Astrocyte of the cerebellum (primary cell): Measurements from ENCODE around the gene TNS4.

Experiments
- DNase-seq: peaks from one replicate; pipeline ENCODE4 v3.0.0-alpha.2; 2011; ENCODE audit warnings: low read depth
- H3K4me3 ChIP-seq: 2 replicates; pipeline ENCODE4 v1.5.1; 2011; ENCODE audit warnings: mild to moderate bottlenecking, low read depth, low read length, moderate library complexity
- in situ Hi-C: cut with HindIII; loops from 2 replicates; pipeline ENCODE4 v1.10.0; 2017; ENCODE audit warnings: low sequenced_read_pairs
- TF ChIP-seq, protein P1 (sequence below): IDR thresholded peaks from 2 replicates; pipeline ENCODE4 v1.5.1; 2012; ENCODE audit warnings: low read length, low read depth, moderate library complexity, mild to moderate bottlenecking; ENCODE audit errors: missing control alignments

The TNS4 gene

DNA sequence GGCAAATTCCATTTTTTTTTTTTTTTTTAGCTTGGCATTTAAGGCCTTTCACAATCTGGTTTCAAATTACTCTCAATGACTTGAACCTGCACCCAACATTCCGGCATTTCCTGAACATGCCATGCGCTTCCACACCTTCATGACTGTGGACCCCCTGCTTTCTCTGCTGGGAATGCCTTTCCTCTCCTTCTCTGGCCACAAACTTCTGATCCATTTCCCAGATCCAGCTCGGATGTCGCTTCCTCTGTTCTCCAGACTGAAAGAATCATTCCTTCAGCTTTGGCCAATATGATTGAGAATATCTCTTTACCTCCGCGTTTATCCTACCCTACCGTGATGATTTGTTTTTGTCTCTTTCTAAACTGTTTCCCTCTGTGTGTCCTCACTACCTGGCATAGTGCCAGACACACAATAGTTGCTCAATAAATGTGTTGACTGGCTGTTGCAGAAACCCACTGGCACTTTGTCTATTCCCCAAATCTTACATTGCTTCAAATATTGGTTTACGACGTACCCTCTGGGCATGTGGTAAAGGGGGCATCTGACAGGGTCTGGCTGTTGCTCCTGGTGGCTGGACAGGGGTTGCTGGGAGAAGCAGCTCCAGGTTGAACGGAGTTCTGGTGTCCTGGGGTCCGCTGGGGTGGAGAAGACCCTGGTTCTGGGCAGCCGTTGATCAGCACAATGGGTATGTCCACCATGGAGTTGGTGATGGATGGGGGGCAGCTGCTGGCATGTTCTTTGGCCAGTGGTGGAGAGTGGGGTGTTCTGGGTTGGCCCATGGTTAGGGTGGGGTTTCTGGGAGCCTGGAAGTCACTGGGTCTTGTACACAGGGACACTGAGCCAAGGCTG lies 14.7 kb downstream of the TNS4 start:
- DNase-seq: peak; percentile 75
- in situ Hi-C loops: no loop called here
- no peak overlapping the region for H3K4me3 ChIP-seq
- TF ChIP-seq, protein P1, sequence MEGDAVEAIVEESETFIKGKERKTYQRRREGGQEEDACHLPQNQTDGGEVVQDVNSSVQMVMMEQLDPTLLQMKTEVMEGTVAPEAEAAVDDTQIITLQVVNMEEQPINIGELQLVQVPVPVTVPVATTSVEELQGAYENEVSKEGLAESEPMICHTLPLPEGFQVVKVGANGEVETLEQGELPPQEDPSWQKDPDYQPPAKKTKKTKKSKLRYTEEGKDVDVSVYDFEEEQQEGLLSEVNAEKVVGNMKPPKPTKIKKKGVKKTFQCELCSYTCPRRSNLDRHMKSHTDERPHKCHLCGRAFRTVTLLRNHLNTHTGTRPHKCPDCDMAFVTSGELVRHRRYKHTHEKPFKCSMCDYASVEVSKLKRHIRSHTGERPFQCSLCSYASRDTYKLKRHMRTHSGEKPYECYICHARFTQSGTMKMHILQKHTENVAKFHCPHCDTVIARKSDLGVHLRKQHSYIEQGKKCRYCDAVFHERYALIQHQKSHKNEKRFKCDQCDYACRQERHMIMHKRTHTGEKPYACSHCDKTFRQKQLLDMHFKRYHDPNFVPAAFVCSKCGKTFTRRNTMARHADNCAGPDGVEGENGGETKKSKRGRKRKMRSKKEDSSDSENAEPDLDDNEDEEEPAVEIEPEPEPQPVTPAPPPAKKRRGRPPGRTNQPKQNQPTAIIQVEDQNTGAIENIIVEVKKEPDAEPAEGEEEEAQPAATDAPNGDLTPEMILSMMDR: no peak

DNA sequence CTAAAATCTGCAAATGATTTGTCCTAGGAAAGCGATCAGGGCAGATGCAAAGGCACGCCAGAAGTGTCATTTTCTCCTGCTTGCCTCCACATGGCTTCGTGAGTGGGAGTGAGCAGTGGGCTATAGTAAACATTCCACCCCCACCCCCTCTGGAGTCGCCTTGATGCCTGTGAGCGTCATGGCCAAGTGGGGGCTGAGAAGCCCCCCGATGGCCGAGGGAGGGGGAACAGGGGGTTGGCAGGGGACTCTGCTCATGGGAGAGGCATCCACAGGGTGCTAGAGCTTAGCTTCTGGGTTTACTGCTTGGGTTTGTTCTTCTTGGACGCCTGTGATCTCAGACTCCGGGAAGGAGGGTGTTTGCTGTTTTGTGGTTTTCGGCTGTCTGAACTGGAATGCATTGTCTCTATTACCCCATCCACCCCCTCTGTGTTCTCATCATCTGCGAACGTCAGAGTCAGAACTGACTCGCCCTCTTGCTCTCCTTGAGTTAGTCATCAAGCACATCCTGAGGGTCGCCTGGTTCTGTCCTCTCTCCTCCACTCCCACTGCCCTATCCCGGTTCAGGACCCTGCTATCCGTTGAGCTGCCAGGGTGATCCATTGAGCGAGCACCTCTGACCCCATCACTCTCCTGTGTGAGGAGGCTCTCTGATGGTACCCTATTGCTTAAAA lies 15.4 kb downstream of the TNS4 start:
- TF ChIP-seq, protein P1: no peak
- H3K4me3 ChIP-seq: no peak overlapping the region
- in situ Hi-C loops: no loop called here
- peak; percentile 97 for DNase-seq

DNA sequence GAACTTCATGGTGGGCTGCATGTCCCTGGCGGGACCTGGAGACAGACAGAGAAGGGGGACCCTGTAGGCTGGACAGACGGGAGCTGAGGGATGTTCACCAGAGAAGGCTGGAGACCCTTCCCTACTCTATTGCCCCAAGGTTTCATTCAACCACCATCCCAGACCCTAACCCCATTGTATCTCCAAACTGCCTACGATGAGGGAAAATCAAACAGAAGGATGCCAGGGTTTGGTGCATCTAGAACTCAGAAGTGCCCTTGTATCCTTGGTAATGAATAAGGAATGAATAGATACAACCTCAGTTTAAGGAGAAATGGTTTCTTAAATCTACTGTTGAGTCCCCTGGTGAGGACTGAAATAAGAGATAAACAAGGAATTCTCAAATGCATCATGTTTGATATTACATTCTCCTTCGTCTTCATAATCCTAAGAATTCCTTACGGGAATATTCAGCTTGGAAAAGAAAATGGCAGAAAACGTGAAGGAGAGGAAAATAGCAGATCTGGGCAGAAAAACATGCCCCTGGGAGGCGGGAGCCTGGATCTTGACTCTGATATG lies 16.4 kb downstream of the TNS4 start:
- no peak for DNase-seq
- in situ Hi-C loops: no loop called here
- TF ChIP-seq, protein P1: no peak
- H3K4me3 ChIP-seq: no peak overlapping the region

DNA sequence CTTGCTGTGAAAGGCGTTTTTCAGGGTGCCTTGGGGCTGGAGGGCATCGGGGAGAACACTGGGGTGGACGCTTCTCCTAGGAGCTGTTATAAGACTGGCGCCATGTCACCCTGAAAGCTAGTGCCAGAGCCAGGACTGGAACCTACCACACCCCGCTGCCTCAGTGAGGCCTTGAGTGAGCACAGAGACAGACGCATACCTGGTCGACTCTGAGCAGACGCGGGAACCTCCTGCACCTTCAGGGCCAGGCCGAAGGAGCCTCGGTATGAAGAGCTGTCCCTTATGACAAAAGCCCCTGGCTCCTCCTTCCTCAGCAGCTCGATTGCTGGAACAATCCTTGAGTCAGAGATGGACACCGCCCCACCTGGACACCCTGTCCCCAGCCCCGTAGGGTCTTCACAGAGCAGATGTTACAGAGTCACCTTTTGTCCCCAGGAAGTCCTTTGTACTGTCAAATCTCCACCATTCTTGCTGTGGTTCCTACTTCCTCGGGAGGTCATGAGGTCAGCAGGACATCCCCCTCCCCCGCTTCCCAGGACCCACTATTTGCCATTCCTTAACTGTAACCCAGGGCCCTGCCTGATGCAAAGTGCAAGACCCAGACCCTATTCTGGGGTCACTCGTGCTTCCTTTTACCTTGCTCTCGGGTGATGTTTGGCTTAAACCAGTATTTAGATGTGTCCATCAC lies 17.0 kb downstream of the TNS4 start:
- in situ Hi-C loops: no loop called here
- H3K4me3 ChIP-seq: no peak overlapping the region
- TF ChIP-seq, protein P1: no peak
- DNase-seq: no peak

DNA sequence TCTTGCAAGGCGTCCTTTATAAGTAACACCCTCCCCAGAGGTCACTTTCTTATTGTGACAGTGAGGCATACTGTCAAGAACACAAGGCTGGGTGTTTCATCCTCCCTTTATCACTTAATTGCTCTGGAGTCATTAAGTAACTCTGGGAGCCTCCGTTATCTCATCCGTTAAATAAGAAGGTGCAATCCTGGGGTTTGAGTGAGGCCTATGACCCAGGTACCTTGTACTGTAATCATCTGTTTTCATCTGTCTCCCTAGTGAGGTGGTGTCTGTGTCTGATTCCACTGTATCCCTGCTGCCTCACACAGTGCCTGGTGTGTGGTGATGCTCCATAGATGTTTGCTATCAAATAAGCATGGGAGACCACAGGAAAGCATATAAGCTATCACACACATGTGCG lies 17.7 kb downstream of the TNS4 start:
- no peak for DNase-seq
- in situ Hi-C loops: no loop called here
- TF ChIP-seq, protein P1: no peak
- no peak overlapping the region for H3K4me3 ChIP-seq

DNA sequence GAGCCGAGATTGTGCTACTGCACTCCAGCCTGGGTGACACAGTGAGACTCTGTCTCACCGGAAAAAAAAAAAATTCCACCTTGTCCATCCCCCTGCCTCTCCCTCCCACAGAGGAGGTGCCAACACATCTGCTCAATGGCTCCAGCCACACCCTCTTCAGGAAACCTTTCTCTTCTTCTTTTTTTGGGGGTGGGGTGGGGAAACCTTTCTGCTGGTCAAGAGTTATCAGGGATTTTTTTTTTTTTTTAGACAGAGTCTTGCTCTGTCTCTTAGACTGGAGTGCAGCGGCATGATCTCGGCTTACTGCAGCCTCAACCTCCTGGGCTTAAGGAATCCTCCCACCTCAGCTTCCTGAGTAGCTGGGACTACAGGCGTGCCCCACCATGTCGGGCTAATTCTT lies 18.7 kb downstream of the TNS4 start:
- no peak overlapping the region for H3K4me3 ChIP-seq
- DNase-seq: no peak
- TF ChIP-seq, protein P1: no peak
- in situ Hi-C loops: no loop called here
